ENCODE measurements around the gene POTEH.
"Not testable (repeated sequence)": the region's sequence is repeated elsewhere in the genome, so short reads cannot be mapped to it uniquely, and the experiment has no call there.

GRCh38 chr22:15651954-15652353, 37.9 kb upstream of the POTEH start:
- not testable (repeated sequence) for TF ChIP-seq RAD21 (conservative IDR thresholded peaks at IDR 0.05 in 1 of 2, IDR thresholded peaks at IDR 0.05 in 1 of 2); POLR2A (IDR thresholded peaks at IDR 0.05; ENCODE audit: low read length); JUNB (IDR thresholded peaks at IDR 0.05); FOSL2 (IDR thresholded peaks at IDR 0.05); FOSL2 (CRISPR knock-in tag; IDR thresholded peaks at IDR 0.05); RCOR1 (IDR thresholded peaks at IDR 0.05; ENCODE audit: low read depth, low read length); REST (IDR thresholded peaks at IDR 0.05); HDAC2 (IDR thresholded peaks at IDR 0.05); CHD2 (IDR thresholded peaks at IDR 0.05; ENCODE audit: low read length, partially characterized antibody); POLR2AphosphoS2 (conservative IDR thresholded peaks at IDR 0.05; ENCODE audit: low read length); NPAS2 (CRISPR knock-in tag; IDR thresholded peaks at IDR 0.05; ENCODE audit: borderline replicate concordance)
- TF ChIP-seq, protein P1, sequence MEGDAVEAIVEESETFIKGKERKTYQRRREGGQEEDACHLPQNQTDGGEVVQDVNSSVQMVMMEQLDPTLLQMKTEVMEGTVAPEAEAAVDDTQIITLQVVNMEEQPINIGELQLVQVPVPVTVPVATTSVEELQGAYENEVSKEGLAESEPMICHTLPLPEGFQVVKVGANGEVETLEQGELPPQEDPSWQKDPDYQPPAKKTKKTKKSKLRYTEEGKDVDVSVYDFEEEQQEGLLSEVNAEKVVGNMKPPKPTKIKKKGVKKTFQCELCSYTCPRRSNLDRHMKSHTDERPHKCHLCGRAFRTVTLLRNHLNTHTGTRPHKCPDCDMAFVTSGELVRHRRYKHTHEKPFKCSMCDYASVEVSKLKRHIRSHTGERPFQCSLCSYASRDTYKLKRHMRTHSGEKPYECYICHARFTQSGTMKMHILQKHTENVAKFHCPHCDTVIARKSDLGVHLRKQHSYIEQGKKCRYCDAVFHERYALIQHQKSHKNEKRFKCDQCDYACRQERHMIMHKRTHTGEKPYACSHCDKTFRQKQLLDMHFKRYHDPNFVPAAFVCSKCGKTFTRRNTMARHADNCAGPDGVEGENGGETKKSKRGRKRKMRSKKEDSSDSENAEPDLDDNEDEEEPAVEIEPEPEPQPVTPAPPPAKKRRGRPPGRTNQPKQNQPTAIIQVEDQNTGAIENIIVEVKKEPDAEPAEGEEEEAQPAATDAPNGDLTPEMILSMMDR (IDR thresholded peaks at IDR 0.05), result not testable (repeated sequence)
- TF ChIP-seq, protein P2, sequence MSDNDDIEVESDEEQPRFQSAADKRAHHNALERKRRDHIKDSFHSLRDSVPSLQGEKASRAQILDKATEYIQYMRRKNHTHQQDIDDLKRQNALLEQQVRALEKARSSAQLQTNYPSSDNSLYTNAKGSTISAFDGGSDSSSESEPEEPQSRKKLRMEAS (IDR thresholded peaks at IDR 0.05), result not testable (repeated sequence)
